KOPT-K1 (cell line): ENCODE results near the gene LDLRAD4.

Experiments used
- H3K27ac ChIP-seq: fragments of 200-600 bp; sonication (generic); 2 replicates; pipeline ENCODE4 v1.5.1; 2016; ENCODE audit warnings: antibody characterized with exemption, mild to moderate bottlenecking, low read depth, low read length; ENCODE audit not compliant: poor library complexity, severe bottlenecking
- H3K36me3 ChIP-seq: fragments of 200-600 bp; sonication (generic); 2 replicates; pipeline ENCODE4 v1.5.1; 2017; ENCODE audit warnings: antibody characterized with exemption, mild to moderate bottlenecking, low read length, moderate library complexity; ENCODE audit not compliant: insufficient read depth
- H3K9me3 ChIP-seq: fragments of 200-600 bp; sonication (generic); 2 replicates; pipeline ENCODE4 v1.5.1; 2017; ENCODE audit warnings: antibody characterized with exemption, low read length, mild to moderate bottlenecking; ENCODE audit not compliant: insufficient read depth, poor library complexity, severe bottlenecking

The LDLRAD4 gene

GRCh38 chr18:13231151-13231550 is 12.6 kb downstream of the LDLRAD4 start:
- Histone ChIP-seq H3K36me3 (peaks cover 44% of the 10 kb centered on the region), H3K27ac (no peak overlapping the region), H3K9me3 (no peaks in the 10 kb centered on the region)

- Histone ChIP-seq H3K27ac (no peak overlapping the region), H3K36me3 (peaks cover 38% of the 10 kb centered on the region), H3K9me3 (no peaks in the 10 kb centered on the region)
Observed at GRCh38 chr18:13232086-13232917, 13.7 kb downstream of the LDLRAD4 start.

GRCh38 chr18:13232971-13233786 is 14.6 kb downstream of the LDLRAD4 start:
- Histone ChIP-seq H3K9me3 (no peaks in the 10 kb centered on the region), H3K27ac (no peak overlapping the region), H3K36me3 (peaks cover 29% of the 10 kb centered on the region)

GRCh38 chr18:13233787-13234783 is 15.5 kb downstream of the LDLRAD4 start:
- Histone ChIP-seq H3K36me3 (peaks cover 28% of the 10 kb centered on the region), H3K27ac (no peak overlapping the region), H3K9me3 (no peaks in the 10 kb centered on the region)

- H3K27ac ChIP-seq: no peak overlapping the region
- peaks cover 22% of the 10 kb centered on the region for H3K36me3 ChIP-seq
- H3K9me3 ChIP-seq: no peaks in the 10 kb centered on the region
Observed at GRCh38 chr18:13235421-13235831, 16.9 kb downstream of the LDLRAD4 start.

- H3K9me3 ChIP-seq: no peaks in the 10 kb centered on the region
- H3K27ac ChIP-seq: no peak overlapping the region
- H3K36me3 ChIP-seq: peaks cover 16% of the 10 kb centered on the region
Observed at GRCh38 chr18:13235981-13236380, 17.4 kb downstream of the LDLRAD4 start.

- Histone ChIP-seq H3K36me3 (peaks cover 13% of the 10 kb centered on the region; the same call in 1 of the 2 replicates), H3K27ac (no peak overlapping the region), H3K9me3 (no peaks in the 10 kb centered on the region)
Observed at GRCh38 chr18:13236411-13236810, 17.9 kb downstream of the LDLRAD4 start.

GRCh38 chr18:13237073-13237472 is 18.5 kb downstream of the LDLRAD4 start:
- H3K9me3 ChIP-seq: no peaks in the 10 kb centered on the region
- H3K27ac ChIP-seq: no peak overlapping the region
- H3K36me3 ChIP-seq: peaks cover 13% of the 10 kb centered on the region; the same call in 1 of the 2 replicates

- Histone ChIP-seq H3K27ac (no peak overlapping the region), H3K9me3 (no peaks in the 10 kb centered on the region), H3K36me3 (peaks cover 14% of the 10 kb centered on the region; the same call in 1 of the 2 replicates)
Observed at GRCh38 chr18:13237641-13238040, 19.1 kb downstream of the LDLRAD4 start.

GRCh38 chr18:13239171-13239956 is 20.8 kb downstream of the LDLRAD4 start:
- peaks cover 22% of the 10 kb centered on the region; the same call in 1 of the 2 replicates for H3K36me3 ChIP-seq
- H3K27ac ChIP-seq: no peak overlapping the region
- H3K9me3 ChIP-seq: no peaks in the 10 kb centered on the region

GRCh38 chr18:13240060-13240725 is 21.6 kb downstream of the LDLRAD4 start:
- Histone ChIP-seq H3K27ac (no peak overlapping the region), H3K36me3 (peaks cover 22% of the 10 kb centered on the region; the same call in 1 of the 2 replicates), H3K9me3 (no peaks in the 10 kb centered on the region)

- Histone ChIP-seq H3K36me3 (peaks cover 22% of the 10 kb centered on the region; the same call in 1 of the 2 replicates), H3K9me3 (no peaks in the 10 kb centered on the region), H3K27ac (no peak overlapping the region)
Observed at GRCh38 chr18:13241083-13241892, 22.7 kb downstream of the LDLRAD4 start.

GRCh38 chr18:13241893-13242175 is 23.3 kb downstream of the LDLRAD4 start:
- Histone ChIP-seq H3K27ac (no peak overlapping the region), H3K36me3 (peaks cover 22% of the 10 kb centered on the region; the same call in 1 of the 2 replicates), H3K9me3 (no peaks in the 10 kb centered on the region)
